Ascending aorta (tissue), 2 donors: ENCODE data around the gene TPCN2. TPM values are rescaled to one million over a fixed set of nuclear protein-coding genes. Genes with fewer than 3 reads are reported as not detected.

Source experiments
- DNase-seq, 2 donors: peaks; one replicate each; pipeline ENCODE4 v3.0.0-alpha.2; 2019; ENCODE audit warnings: low spot score in 2 of 2
- H3K27ac ChIP-seq, 2 donors: fragments of 200-600 bp; sonication (generic); one replicate each; pipeline ENCODE4 v1.5.1; 2016 to 2017; ENCODE audit warnings: mild to moderate bottlenecking in 1 of 2
- H3K27me3 ChIP-seq: fragments of 200-600 bp; sonication (generic); one replicate; pipeline ENCODE4 v1.5.1; 2017
- H3K36me3 ChIP-seq, 2 donors: fragments of 200-600 bp; sonication (generic); one replicate each; pipeline ENCODE4 v1.5.1; 2016
- H3K4me1 ChIP-seq, 2 donors: fragments of 200-600 bp; sonication (generic); one replicate each; pipeline ENCODE4 v1.5.1; 2016 to 2017; ENCODE audit warnings: mild to moderate bottlenecking in 1 of 2
- H3K4me3 ChIP-seq, 2 donors: fragments of 200-600 bp; sonication (generic); one replicate each; pipeline ENCODE4 v1.5.1; 2016 to 2017; ENCODE audit warnings: mild to moderate bottlenecking in 1 of 2
- H3K9me3 ChIP-seq, 2 donors: fragments of 200-600 bp; sonication (generic); one replicate each; pipeline ENCODE4 v1.5.1; 2016
- intact Hi-C: fragments of 100-400 bp; cut with DNase I; formaldehyde crosslinking; loops from one replicate; pipeline ENCODE4 v1.15.1; 2023
- total RNA-seq: library from RNA; depleted of rRNA; stranded (reverse); fragments of >200 nt; gene quantifications from one replicate; pipeline ENCODE4 v1.1.0, GENCODE V29; 2016
- TF ChIP-seq, protein P1 (sequence below), 3 experiments: fragments of 200-600 bp in 2 of 3; fragments of 450-650 bp in 1 of 3; sonication (generic) in 2 of 3; IDR thresholded peaks; one replicate each; pipeline ENCODE4 v1.5.1; 2016 to 2019; ENCODE audit warnings: antibody characterized with exemption in 3 of 3, mild to moderate bottlenecking in 1 of 3, moderate library complexity in 1 of 3

TPCN2 gene
- total RNA-seq, 1 donor from 2014 or later: 24.9 TPM

DNA sequence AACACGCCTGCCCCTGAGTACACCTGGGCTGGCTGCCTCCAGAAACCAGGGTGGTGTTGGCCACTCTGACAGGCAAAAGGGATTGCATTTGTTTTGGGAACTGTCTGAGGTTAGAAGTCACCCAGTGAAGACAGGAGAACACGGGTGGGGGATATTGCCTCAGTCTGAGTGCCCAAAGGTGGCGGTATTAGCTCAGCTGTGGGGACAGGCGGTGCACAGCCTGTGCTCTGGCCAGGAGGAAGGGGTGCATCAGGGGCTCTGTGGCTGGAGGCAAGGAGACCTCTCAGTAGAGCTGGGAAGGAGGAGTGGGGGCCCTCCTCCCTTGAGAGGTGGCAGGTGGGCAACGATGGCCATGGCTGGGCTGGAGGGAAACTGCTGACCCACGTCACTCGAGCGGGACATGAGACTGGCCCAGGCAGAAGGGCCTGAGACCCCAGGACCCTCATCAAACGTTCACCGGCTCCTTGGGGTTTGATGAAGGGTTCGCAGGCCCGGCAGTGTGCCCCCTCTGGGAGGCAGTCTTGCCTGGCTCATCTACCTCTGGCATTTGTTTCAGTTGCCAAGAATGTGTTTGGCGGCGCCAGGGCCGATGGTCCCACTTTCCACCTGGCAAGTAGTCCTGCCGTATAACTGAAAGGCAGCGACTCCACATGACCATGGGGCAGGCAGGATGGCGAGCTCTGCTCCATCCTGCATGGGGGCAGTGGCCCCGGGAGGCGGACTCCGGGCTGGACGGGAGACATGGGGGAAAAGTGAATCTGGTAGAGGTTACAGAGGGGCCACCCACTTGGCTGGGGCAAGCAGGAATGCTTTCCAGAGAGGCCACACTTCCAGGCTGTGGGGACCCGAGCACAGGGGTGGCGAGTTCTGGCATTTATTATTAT lies 54.2 kb downstream of the TPCN2 start:
- intact Hi-C loops: no loop called here
- DNase-seq: no peak
- Histone ChIP-seq H3K4me3 (no peak overlapping the region), H3K4me1 (peaks cover 0 to 4% of the 10 kb centered on the region in 2 donors), H3K27ac (no peak overlapping the region), H3K36me3 (peaks cover 0 to under 1% of the 10 kb centered on the region in 2 donors), H3K27me3 (no peaks in the 10 kb centered on the region), H3K9me3 (no peaks in the 10 kb centered on the region)
- TF ChIP-seq, protein P1, sequence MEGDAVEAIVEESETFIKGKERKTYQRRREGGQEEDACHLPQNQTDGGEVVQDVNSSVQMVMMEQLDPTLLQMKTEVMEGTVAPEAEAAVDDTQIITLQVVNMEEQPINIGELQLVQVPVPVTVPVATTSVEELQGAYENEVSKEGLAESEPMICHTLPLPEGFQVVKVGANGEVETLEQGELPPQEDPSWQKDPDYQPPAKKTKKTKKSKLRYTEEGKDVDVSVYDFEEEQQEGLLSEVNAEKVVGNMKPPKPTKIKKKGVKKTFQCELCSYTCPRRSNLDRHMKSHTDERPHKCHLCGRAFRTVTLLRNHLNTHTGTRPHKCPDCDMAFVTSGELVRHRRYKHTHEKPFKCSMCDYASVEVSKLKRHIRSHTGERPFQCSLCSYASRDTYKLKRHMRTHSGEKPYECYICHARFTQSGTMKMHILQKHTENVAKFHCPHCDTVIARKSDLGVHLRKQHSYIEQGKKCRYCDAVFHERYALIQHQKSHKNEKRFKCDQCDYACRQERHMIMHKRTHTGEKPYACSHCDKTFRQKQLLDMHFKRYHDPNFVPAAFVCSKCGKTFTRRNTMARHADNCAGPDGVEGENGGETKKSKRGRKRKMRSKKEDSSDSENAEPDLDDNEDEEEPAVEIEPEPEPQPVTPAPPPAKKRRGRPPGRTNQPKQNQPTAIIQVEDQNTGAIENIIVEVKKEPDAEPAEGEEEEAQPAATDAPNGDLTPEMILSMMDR (IDR thresholded peaks at IDR 0.05): no peak

DNA sequence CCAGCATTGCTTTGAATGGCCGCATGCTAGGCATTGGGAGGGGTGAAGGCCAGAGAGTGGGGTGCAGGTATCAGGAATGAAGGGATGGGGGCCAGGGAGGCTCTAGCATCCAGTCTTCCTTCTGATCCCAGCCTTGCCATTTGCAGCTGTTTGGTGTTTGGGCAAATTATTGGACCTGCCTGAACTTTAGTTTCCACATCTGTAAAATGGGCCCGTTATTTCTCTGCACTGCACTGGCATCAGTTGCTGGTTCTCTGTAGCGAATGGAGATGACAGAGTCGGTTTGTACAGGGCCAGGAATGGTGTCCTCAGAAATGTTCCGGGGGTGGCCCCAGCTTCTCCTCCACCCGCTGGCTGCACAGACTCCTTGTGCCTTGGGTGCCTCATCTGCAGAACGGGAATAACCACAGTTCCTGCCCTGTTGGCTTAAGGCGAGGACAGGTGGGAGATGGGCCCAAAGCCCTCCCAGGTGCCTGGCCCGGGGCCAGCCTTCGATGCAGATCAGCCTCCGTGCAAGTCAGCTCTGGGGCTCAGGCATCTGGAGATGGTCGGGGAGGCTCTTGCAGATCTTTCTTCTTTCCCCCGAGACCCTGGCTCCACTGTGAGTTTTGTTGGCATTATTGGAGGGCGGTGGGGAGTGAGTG lies 55.6 kb downstream of the TPCN2 start:
- TF ChIP-seq, protein P1 (IDR thresholded peaks at IDR 0.05): no peak
- intact Hi-C loops: no loop called here
- Histone ChIP-seq H3K9me3 (no peaks in the 10 kb centered on the region), H3K27ac (no peak overlapping the region), H3K4me3 (no peak overlapping the region), H3K27me3 (no peaks in the 10 kb centered on the region), H3K36me3 (peaks cover 0 to 6% of the 10 kb centered on the region in 2 donors), H3K4me1 (peaks cover 0 to 4% of the 10 kb centered on the region in 2 donors)
- DNase-seq: no peak

DNA sequence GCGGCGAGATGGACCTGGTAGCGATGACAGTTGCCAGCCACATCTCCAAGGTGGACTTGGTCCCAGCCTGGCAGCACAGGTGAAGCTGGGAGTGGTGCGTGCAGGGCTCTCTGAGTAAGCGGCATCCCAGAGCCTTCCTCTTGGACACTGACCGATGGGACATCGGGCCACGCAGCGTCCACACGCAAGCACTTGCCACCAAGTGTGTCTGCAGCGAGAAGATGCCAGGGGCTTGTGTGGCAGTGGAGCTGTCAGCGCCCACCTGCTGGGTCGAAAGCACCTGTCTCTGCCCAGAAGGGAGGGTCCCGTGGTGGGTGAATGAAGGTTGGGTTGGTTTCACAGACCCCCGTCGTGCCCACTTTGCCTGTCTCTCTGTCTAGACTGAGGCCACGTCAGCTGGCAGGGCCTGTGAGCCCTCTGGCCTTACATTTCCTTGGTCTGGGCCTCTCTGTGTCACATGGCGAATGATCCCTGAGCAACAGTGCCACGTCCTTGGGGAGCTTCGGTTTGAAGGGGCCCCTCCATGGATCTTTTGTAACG lies 56.2 kb downstream of the TPCN2 start:
- DNase-seq: no peak
- Histone ChIP-seq H3K4me3 (no peak overlapping the region), H3K4me1 (peaks cover 0 to 4% of the 10 kb centered on the region in 2 donors), H3K27me3 (no peaks in the 10 kb centered on the region), H3K27ac (no peak overlapping the region), H3K36me3 (peaks cover 0 to 6% of the 10 kb centered on the region in 2 donors), H3K9me3 (no peaks in the 10 kb centered on the region)
- TF ChIP-seq, protein P1 (IDR thresholded peaks at IDR 0.05): no peak
- intact Hi-C loops: no loop called here

DNA sequence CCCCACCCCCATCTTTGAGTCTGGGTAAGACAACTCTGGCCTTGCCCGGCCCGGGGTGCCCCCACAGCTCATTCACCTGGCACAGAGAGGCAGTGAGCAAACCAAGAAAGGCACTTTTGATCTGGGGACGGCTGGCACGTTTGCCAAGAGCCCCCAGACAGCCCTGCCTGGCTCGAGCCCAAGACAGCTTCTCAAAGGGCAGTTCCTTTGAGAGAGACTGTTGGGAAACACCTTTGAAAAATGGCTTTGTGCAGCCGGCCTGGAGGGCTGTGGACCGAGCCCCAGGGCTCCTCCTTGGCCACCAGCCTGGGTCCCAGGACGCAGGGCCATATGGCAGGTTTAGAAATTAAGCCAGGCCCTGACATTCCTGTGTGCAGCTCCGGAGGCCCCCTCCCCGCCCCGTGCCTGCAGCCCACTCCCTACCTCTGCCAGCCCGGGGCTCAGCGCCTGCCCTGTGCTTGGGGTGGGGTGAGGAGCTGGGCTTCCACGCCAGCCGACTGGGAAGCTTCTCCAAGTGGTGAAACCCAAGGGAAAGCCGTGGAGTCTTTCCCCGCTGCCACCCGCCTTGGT lies 56.8 kb downstream of the TPCN2 start:
- H3K27ac ChIP-seq: no peak overlapping the region
- no peak overlapping the region for H3K4me3 ChIP-seq
- H3K36me3 ChIP-seq: peaks cover 0 to 6% of the 10 kb centered on the region in 2 donors
- DNase-seq: no peak
- no peaks in the 10 kb centered on the region for H3K27me3 ChIP-seq
- H3K4me1 ChIP-seq: peaks cover 0 to 4% of the 10 kb centered on the region in 2 donors
- intact Hi-C loops: no loop called here
- TF ChIP-seq, protein P1 (IDR thresholded peaks at IDR 0.05): no peak
- H3K9me3 ChIP-seq: no peaks in the 10 kb centered on the region

DNA sequence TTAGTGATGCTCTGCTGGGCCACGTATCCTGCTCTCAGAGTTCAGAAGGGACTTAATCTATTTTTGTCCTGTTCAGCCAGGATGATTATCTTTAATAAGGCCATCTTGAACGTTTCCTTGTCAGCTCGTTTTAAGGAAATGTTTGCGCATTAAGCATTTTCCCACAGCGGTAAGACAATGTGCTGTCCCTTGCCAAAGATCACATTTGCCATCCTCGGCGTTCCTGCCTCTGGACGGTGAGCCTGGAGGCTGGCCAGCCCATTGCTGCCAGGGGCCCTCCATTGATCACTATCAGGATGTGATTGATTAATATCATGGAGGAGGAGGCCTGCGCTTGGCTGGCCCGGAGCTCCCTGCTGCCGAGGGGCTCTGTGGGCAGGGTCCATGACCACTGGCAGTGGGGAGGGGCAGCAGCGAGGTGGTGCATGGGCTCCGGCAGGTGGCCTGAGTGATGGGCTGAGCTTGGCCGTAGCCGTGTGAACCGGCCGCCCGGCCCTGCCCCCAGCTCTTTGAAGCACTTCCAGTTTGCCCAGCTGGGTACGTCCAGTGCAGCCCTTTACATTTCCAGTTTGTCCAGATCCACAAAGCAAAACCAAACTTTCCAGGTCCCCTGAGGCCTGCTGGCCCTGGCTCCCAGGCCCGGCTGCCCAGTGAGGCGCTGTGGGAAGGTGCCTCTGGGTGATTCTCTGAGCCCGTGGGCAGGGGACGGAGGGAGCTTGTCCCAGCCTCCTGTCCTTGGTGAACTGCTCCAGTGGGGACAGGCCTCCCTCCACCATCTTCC lies 57.5 kb downstream of the TPCN2 start:
- DNase-seq: no peak
- Histone ChIP-seq H3K4me3 (no peak overlapping the region), H3K4me1 (peaks cover 0 to 4% of the 10 kb centered on the region in 2 donors), H3K27me3 (no peaks in the 10 kb centered on the region), H3K36me3 (peaks cover 0 to 6% of the 10 kb centered on the region in 2 donors), H3K9me3 (no peaks in the 10 kb centered on the region), H3K27ac (no peak overlapping the region)
- TF ChIP-seq, protein P1 (IDR thresholded peaks at IDR 0.05): no peak
- intact Hi-C loops: no loop called here
